Ectodermal cell (in vitro differentiated cells): Measurements from ENCODE around the gene CARM1.
A peak's percentile ranks its signal among the peaks of the same experiment; 100 is the strongest.
"Not testable (repeated sequence)": the region's sequence is repeated elsewhere in the genome, so short reads cannot be mapped to it uniquely, and the experiment has no call there.

Source experiments
- H3K27ac ChIP-seq: 2 replicates; pipeline ENCODE4 v1.7.0; 2013; ENCODE audit warnings: mild to moderate bottlenecking, low read depth, low read length; ENCODE audit not compliant: insufficient read depth, poor library complexity, severe bottlenecking
- H3K27me3 ChIP-seq: 2 replicates; pipeline ENCODE4 v1.7.0; 2013; ENCODE audit warnings: mild to moderate bottlenecking, low read length; ENCODE audit not compliant: insufficient read depth, control insufficient read depth, poor library complexity, severe bottlenecking
- H3K36me3 ChIP-seq: one replicate; pipeline ENCODE4 v1.7.0; 2013; ENCODE audit warnings: low read length; ENCODE audit not compliant: control insufficient read depth, insufficient read depth
- H3K4me1 ChIP-seq: one replicate; pipeline ENCODE4 v1.7.0; 2013; ENCODE audit warnings: low read length; ENCODE audit not compliant: control insufficient read depth, insufficient read depth
- H3K4me3 ChIP-seq: 2 replicates; pipeline ENCODE4 v1.7.0; 2013; ENCODE audit warnings: low read depth, low read length, control low read depth; ENCODE audit not compliant: insufficient read depth
- H3K9me3 ChIP-seq: 2 replicates; pipeline ENCODE4 v1.7.0; 2013; ENCODE audit warnings: mild to moderate bottlenecking, low read length, moderate library complexity; ENCODE audit not compliant: control insufficient read depth
- WGBS, 2 experiments: methylation state at CpG; one replicate each; pipeline ENCODE4 v1.1.7; 2013; ENCODE audit warnings: missing lambda C conversion rate in 2 of 2; 5-methylcytosine and 5-hydroxymethylcytosine counted together

CARM1 gene

DNA sequence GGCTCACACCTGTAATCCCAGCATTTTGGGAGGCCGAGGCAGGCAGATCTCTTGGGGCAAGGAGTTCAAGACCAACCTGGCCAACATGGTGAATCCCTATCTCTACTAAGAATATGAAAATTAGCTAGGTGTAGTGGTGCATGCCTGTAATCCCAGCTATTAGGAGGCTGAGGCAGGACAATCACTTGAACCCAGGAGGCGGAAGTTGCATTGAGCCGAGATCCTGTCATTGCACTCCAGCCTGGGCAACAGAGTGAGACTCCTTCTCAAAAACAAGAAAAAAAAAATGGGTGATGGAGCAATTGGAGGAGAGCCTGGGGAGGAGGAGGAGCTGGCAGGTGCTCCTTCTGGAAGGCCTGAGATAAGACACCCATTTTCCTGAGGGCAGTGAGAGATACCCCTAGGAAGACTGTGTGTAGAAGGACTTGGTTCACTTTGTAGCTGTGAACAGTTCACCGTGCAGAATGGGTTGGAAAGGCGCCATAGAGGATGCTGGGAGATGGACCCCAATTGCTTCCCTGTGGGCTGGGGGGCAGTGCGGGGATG, 8.7 kb upstream of the CARM1 start:
- Histone ChIP-seq H3K4me3 (no peak overlapping the region), H3K4me1 (no peaks in the 10 kb centered on the region), H3K36me3 (no peaks in the 10 kb centered on the region), H3K27me3 (no peaks in the 10 kb centered on the region), H3K27ac (no peak overlapping the region), H3K9me3 (no peaks in the 10 kb centered on the region)
- 92 to 93% methylated on average over 6 of the region's 6 CpGs for WGBS, 2 experiments

DNA sequence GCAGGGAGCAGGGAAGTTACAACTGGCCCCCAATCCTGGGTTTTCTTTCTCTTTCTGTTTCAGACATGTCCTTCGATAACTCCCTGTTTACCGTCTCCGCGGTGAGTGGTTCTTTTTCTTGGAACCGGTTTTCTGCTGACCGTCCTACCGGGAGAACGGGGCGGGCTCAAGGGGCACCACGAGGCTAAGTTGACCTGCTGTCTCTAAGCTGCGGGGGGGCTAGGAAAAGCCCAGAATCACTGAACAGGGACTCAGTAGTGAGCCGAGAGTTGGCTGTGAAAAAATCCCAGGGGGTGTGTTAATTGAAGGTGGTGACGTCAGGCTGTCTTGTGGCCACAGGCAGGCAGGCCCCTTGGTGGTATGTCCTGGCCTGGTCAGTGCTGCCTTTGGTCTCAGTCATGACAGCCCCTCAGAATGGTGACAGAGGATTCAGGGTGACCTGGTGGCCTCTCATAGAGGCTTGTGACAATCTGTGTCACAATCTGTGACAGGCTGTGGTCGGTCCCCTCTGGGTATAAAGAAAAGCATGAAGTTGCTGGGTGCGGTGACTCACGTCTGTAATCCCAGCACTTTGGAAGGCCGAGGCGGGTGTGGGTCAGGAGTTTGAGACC, 8.1 kb upstream of the CARM1 start:
- Histone ChIP-seq H3K4me1 (no peaks in the 10 kb centered on the region), H3K9me3 (no peaks in the 10 kb centered on the region), H3K4me3 (no peak overlapping the region), H3K36me3 (no peaks in the 10 kb centered on the region), H3K27me3 (no peaks in the 10 kb centered on the region), H3K27ac (peak overlapping the region; percentile 8)
- 77 to 81% methylated on average over 18 of the region's 18 CpGs for WGBS, 2 experiments

DNA sequence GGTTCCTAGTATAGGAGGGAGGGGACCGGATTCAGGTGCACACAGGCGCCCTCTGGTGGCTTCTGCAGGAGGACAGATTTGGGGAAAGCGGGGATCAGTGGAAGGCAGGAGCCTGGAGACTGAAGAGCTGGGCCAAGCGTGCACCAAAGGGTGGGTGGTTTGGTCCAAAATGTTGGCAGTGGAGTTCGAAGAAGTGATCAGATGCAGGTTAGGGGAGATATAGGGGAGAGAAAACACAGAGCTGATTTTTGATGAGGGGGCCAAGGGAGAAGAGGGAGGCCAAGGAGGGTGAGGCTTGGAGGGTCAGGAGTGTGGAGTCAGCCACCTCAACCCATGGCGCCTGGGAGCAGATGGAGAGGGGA, 6.8 kb upstream of the CARM1 start:
- no peaks in the 10 kb centered on the region for H3K36me3 ChIP-seq
- 35 to 36% methylated on average over 6 of the region's 6 CpGs for WGBS, 2 experiments
- H3K4me1 ChIP-seq = no peaks in the 10 kb centered on the region
- H3K9me3 ChIP-seq = no peaks in the 10 kb centered on the region
- H3K27ac ChIP-seq = no peak overlapping the region
- H3K27me3 ChIP-seq = no peaks in the 10 kb centered on the region
- no peak overlapping the region for H3K4me3 ChIP-seq

DNA sequence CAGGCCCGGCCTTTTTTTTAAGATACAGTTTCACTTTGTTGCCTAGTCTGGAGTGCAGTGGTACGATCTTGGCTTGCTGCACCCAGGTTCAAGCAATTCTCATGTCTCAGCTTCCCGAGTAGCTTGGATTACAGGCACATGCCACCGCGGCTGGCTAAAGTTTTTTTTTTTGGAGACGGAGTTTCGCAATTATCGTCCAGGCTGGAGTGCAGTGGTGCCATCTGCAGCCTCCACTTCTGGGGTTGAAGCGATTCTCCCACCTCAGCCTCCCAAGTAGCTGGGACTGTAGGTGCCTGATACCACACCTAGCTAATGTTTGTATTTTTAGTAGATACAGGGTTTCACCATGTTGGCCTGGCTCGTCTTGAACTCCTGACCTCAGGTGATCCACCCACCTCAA, 4.9 kb upstream of the CARM1 start:
- no peaks in the 10 kb centered on the region for H3K27me3 ChIP-seq
- no peaks in the 10 kb centered on the region for H3K36me3 ChIP-seq
- no peaks in the 10 kb centered on the region for H3K4me1 ChIP-seq
- H3K9me3 ChIP-seq = no peaks in the 10 kb centered on the region
- no peak overlapping the region for H3K4me3 ChIP-seq
- no peak overlapping the region for H3K27ac ChIP-seq
- 95 to 96% methylated on average over 10 of the region's 10 CpGs for WGBS, 2 experiments

DNA sequence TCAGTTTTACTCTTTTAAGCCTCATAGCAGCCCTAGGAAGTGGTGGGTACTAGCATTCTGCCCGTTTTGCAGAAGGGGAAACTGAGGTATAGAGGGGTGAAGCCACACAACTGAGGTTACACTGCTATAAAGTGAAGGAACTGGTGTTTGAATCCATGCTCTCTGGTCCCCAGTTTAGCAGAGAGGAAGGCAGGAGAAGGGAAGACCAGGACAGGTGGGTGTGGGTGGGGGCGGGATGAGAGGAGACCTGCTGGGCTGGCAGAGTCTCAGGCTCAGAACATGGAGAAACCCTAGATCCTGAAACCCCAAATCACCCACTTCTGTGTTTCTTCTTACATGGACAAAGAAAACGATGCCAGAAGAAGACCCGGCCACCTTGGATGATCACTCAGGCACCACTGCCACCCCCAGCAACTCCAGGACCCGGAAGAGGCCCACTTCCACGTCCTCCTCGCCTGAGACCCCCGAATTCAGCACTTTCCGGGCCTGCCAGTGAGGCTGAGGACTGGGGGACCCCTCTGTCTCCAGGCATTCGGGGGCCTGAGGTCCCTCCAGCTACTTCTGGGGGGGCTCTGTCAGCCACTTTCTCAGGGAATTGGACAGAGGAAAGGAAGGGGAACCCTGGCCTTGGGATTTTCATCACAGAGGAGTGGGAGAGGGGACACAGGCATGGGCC, 2.3 kb upstream of the CARM1 start:
- 95% methylated on average over 10 of the region's 10 CpGs for WGBS, 2 experiments
- Histone ChIP-seq H3K27me3 (no peaks in the 10 kb centered on the region), H3K36me3 (no peaks in the 10 kb centered on the region), H3K4me3 (no peak overlapping the region), H3K27ac (no peak overlapping the region), H3K9me3 (no peaks in the 10 kb centered on the region), H3K4me1 (peaks cover 7% of the 10 kb centered on the region)

DNA sequence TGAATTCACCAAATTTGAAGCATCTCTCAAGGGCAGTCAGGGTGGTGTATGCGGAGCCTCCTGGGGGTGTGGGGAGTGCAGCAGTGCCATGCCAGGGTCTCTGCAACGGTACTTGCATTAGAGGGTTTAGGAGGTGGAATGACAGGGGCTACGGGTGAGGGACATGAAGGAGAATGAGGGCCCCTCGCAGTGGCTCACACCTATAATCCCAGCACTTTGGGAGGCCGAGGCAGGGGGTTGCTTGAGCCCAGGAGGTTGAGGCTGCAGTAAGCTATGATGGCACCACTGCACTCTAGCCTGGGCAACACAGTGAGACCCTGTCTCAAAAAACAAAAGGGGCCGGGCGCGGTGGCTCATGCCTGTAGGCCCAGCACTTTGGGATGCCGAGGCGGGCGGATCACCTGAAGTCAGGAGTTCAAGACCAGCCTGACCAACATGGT, 1.5 kb upstream of the CARM1 start:
- H3K27me3 ChIP-seq, H3K4me1 ChIP-seq, H3K36me3 ChIP-seq, H3K27ac ChIP-seq, H3K9me3 ChIP-seq, H3K4me3 ChIP-seq: not testable (repeated sequence)
- WGBS, 2 experiments = 92 to 95% methylated on average over 11 of the region's 11 CpGs

DNA sequence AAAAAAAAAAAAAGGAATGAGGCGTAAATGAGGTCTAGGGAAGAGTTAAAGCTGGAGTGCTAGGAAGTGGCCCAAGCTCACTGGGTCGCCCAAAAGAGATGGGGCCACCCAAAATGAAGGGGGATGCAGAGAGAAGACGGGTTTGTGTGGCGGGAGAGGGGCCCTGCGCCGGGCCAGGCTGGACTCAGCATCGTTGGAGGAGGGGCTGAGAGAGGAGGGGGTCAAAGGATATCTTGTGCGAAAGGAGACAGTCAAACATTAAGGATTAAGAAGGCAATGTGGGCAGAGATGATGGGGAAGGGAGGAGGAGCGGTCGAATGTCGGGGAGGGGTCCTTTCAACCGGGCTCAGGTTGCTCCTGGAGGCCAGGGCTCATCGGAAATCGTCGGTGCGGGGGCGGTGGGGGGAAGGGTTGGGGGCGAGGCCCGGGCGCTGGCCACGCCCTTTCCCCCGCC, 825 bp upstream of the CARM1 start:
- Histone ChIP-seq H3K4me3 (no peak overlapping the region), H3K36me3 (no peaks in the 10 kb centered on the region), H3K4me1 (peaks cover 7% of the 10 kb centered on the region), H3K27me3 (no peaks in the 10 kb centered on the region), H3K27ac (peak overlapping the region; percentile 91), H3K9me3 (no peaks in the 10 kb centered on the region)
- 2% methylated on average over 22 of the region's 22 CpGs for WGBS, 2 experiments

DNA sequence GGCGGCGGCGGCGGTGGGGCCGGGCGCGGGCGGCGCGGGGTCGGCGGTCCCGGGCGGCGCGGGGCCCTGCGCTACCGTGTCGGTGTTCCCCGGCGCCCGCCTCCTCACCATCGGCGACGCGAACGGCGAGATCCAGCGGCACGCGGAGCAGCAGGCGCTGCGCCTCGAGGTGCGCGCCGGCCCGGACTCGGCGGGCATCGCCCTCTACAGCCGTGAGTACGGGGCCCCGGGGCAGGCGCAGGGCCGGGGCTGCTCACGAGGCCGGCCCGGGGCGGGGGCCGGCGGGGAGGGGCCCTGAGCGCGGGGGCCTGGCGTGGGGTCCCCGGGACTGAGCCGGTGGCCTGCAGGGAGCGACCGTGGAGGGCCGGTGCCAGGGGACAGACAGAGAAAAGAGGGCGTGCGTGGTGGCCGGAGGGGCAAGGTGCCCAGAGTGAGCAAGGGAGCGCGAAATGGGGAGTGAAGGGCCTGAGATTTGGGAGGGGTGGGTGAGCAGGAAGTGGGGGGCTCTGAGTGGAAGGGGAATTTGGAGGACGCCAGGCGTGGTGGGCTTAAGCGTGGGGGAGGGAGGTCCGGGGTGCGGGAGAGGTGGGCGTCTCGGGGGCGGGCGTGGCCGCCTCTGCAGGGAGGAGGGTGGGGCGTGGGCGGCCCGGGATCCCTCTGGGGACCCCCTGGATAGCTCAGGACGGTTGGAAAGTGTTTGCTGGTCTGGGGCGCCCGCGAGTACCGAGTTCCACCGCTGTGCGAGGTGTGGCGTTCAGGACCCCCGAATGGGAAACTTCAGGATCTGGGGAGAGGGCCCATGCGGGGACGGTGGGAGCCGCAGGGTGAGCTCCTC, 575 bp downstream of the CARM1 start:
- Histone ChIP-seq H3K36me3 (no peaks in the 10 kb centered on the region), H3K4me1 (peaks cover 7% of the 10 kb centered on the region), H3K4me3 (peak overlapping the region; percentile 77), H3K27ac (no peak overlapping the region), H3K27me3 (no peaks in the 10 kb centered on the region), H3K9me3 (no peaks in the 10 kb centered on the region)
- WGBS, 2 experiments = 1% methylated on average over 90 of the region's 90 CpGs

DNA sequence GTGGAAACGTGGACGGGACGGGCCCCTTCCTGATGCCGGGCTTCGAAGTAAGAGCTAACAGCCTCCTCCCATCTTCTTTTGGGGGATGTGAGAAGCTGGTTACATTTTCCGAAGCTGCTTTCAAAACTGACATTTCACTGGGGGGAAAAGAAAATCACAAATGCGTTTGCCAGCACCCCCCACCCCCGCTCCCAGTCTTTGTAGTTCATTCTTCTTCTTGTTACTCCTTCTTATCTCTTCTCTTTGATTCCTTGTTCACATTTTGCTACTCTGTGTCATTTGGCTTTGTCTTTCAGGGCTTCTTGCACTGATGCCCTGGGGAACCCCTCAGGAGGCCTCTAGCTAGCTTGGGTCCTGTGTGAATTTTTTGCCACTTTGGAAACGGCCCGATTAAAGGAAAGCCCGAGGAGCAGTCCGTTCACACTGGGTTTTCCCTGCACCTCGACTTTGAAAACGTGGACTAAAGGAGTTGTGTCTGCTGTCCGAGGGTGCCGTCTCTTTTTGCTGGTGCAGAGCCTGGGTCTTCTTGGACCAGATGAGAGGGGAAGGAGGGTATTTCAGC, 1.3 kb downstream of the CARM1 start:
- peak overlapping the region; percentile 77 for H3K4me3 ChIP-seq
- no peaks in the 10 kb centered on the region for H3K36me3 ChIP-seq
- H3K27me3 ChIP-seq = no peaks in the 10 kb centered on the region
- WGBS, 2 experiments = 20 to 22% methylated on average over 16 of the region's 16 CpGs
- no peak overlapping the region for H3K27ac ChIP-seq
- peaks cover 7% of the 10 kb centered on the region for H3K4me1 ChIP-seq
- H3K9me3 ChIP-seq = no peaks in the 10 kb centered on the region

DNA sequence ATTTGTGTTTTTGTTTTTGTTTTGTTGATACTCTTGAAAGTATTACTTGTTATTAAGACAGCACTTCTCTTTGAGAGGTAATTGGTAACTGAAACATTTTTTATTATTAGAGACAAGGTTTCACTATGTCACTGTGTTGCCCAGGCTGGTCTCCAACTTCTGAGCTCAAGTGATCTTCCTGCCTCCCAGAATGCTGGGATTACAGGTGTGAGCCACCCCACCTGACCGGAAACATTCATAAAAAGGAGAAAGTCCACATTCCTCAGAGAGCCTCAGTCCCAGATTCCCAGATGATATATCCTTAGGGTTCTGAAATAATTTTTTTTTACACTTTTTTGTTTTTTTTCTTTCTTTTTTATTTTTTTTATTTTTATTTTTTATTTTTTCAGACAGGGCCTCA, 2.7 kb downstream of the CARM1 start:
- WGBS, 2 experiments = 95 to 97% methylated on average over 1 of the region's 1 CpG
- H3K27ac ChIP-seq = no peak overlapping the region

More for the DNA sequence above, 2.7 kb downstream of the CARM1 start:
- peaks cover 7% of the 10 kb centered on the region for H3K4me1 ChIP-seq
- no peaks in the 10 kb centered on the region for H3K36me3 ChIP-seq
- H3K27me3 ChIP-seq = no peaks in the 10 kb centered on the region
- no peak overlapping the region for H3K4me3 ChIP-seq
- H3K9me3 ChIP-seq = no peaks in the 10 kb centered on the region
